CD4-positive, alpha-beta T cell (primary cell): ENCODE measurements around the gene MYRFL. TPM values are rescaled to one million over a fixed set of nuclear protein-coding genes. Genes with fewer than 3 reads are reported as not detected.

Experiments used
- ATAC-seq: fragments of 200-7000 bp; cut with Tn5 transposase; one replicate; pipeline ENCODE4 v1.10.0; 2022; ENCODE audit warnings: mild to moderate bottlenecking; ENCODE audit not compliant: poor library complexity
- CTCF ChIA-PET: fragments of 350-600 bp; sonication (Branson Sonifier 250); formaldehyde crosslinking; loops from one replicate; lab custom pipeline; 2021; ENCODE audit warnings: antibody characterized with exemption, inconsistent platforms; lab: Charles Lee
- POLR2A ChIA-PET: fragments of 350-600 bp; sonication (Branson Sonifier 250); formaldehyde crosslinking; loops from one replicate; lab custom pipeline; 2021; ENCODE audit warnings: antibody characterized with exemption, inconsistent platforms; lab: Charles Lee
- DNase-seq, 14 experiments: peaks; one replicate each; pipeline ENCODE4 v3.0.0-alpha.2; 2013 to 2020; ENCODE audit warnings: mixed read lengths in 2 of 14
- H3K27ac ChIP-seq, 2 donors: one replicate each; pipeline versions ENCODE4 v1.5.1 to v1.7.0; 2013; ENCODE audit warnings: low read length in 2 of 2, low read depth in 1 of 2, mild to moderate bottlenecking in 1 of 2
- H3K27me3 ChIP-seq, 2 experiments: 1 replicate in 1 of 2; 2 replicates in 1 of 2; pipeline versions ENCODE4 v1.6.1 to v1.7.0; 2013; ENCODE audit warnings: low read length in 2 of 2, control low read depth in 1 of 2, mild to moderate bottlenecking in 1 of 2, moderate library complexity in 1 of 2; ENCODE audit not compliant: insufficient read depth in 2 of 2, control insufficient read depth in 1 of 2
- H3K36me3 ChIP-seq: one replicate; pipeline ENCODE4 v1.6.1; 2013; ENCODE audit warnings: low read length, control low read depth; ENCODE audit not compliant: insufficient read depth
- H3K4me1 ChIP-seq: one replicate; pipeline ENCODE4 v1.6.1; 2013; ENCODE audit warnings: low read length, control low read depth; ENCODE audit not compliant: insufficient read depth
- H3K4me3 ChIP-seq: one replicate; pipeline ENCODE4 v1.5.1; 2013; ENCODE audit warnings: mild to moderate bottlenecking, low read length, moderate library complexity
- H3K9me3 ChIP-seq, 2 experiments: 1 replicate in 1 of 2; 2 replicates in 1 of 2; pipeline versions ENCODE4 v1.6.1 to v1.7.0; 2013; ENCODE audit warnings: low read length in 2 of 2, mild to moderate bottlenecking in 2 of 2, control low read depth in 1 of 2, moderate library complexity in 1 of 2; ENCODE audit not compliant: control insufficient read depth in 1 of 2, insufficient read depth in 1 of 2
- H3K27ac Mint-ChIP-seq: one replicate; pipeline ENCODE4 v1.8.0; 2020; ENCODE audit warnings: mixed read lengths
- H3K27me3 Mint-ChIP-seq: one replicate; pipeline ENCODE4 v1.8.0; 2021; ENCODE audit warnings: mixed read lengths
- H3K36me3 Mint-ChIP-seq: one replicate; pipeline ENCODE4 v1.8.0; 2021; ENCODE audit warnings: low read depth, mixed read lengths
- H3K4me1 Mint-ChIP-seq: one replicate; pipeline ENCODE4 v1.8.0; 2021; ENCODE audit warnings: low read depth, mixed read lengths
- H3K4me3 Mint-ChIP-seq: one replicate; pipeline ENCODE4 v1.8.0; 2020; ENCODE audit warnings: mild to moderate bottlenecking, mixed read lengths
- H3K9me3 Mint-ChIP-seq: one replicate; pipeline ENCODE4 v1.8.0; 2020; ENCODE audit warnings: mixed read lengths
- CTCF ChIP-seq: fragments of 200-600 bp; IDR thresholded peaks from one replicate; pipeline ENCODE4 v1.8.0; 2022; ENCODE audit warnings: antibody characterized with exemption, mild to moderate bottlenecking
- intact Hi-C, 2 experiments: fragments of 100-400 bp; cut with DNase I in 1 of 2; cut with micrococcal nuclease in 1 of 2; formaldehyde crosslinking; loops; one replicate each; pipeline versions ENCODE4 v1.15.1 to v1.9.0; 2023 to 2025; cut with DNase I, micrococcal nuclease
- total RNA-seq, 174 experiments: library from RNA in 2 of 174; stranded (reverse) in 2 of 174; gene quantifications; one replicate each; pipeline ENCODE4 v1.2.3 and lab custom pipeline; 2021 to 2026

MYRFL gene
- total RNA-seq, 2 experiments from 2014 or later = not detected

- Histone ChIP-seq H3K27ac (no peak overlapping the region), H3K4me3 (no peak overlapping the region), H3K9me3 (no peaks in the 10 kb centered on the region), H3K4me1 (no peaks in the 10 kb centered on the region), H3K36me3 (no peaks in the 10 kb centered on the region), H3K27me3 (peaks cover 0 to 8% of the 10 kb centered on the region in 2 experiments)
- Mint-ChIP-seq H3K9me3 (no peaks in the 10 kb centered on the region), H3K4me3 (no peak overlapping the region), H3K27ac (no peak overlapping the region), H3K27me3 (peaks cover 14% of the 10 kb centered on the region), H3K4me1 (no peaks in the 10 kb centered on the region), H3K36me3 (peaks cover 4% of the 10 kb centered on the region)
- ChIA-PET POLR2A (no interaction called here), CTCF (no interaction called here)
- intact Hi-C loops = no loop called here
- DNase-seq (no peak), ATAC-seq (no peak)
- no peak for TF ChIP-seq CTCF
Observed at GRCh38 chr12:69821456-69822159, 3.4 kb upstream of the MYRFL start.

- Histone ChIP-seq H3K4me3 (no peak overlapping the region), H3K27ac (no peak overlapping the region), H3K9me3 (no peaks in the 10 kb centered on the region), H3K4me1 (no peaks in the 10 kb centered on the region), H3K27me3 (peaks cover 0 to 12% of the 10 kb centered on the region in 2 experiments), H3K36me3 (no peaks in the 10 kb centered on the region)
- H3K36me3 Mint-ChIP-seq = no peaks in the 10 kb centered on the region
- H3K4me3 Mint-ChIP-seq = no peak overlapping the region
- no peak overlapping the region for H3K27ac Mint-ChIP-seq
- intact Hi-C loops = no loop called here
- peaks cover 14% of the 10 kb centered on the region for H3K27me3 Mint-ChIP-seq
- CTCF ChIA-PET = no interaction called here
- no peak for DNase-seq
- no peak for ATAC-seq
- H3K9me3 Mint-ChIP-seq = no peaks in the 10 kb centered on the region
- TF ChIP-seq CTCF = no peak
- no peaks in the 10 kb centered on the region for H3K4me1 Mint-ChIP-seq
- POLR2A ChIA-PET = interaction anchor here (0.6 kb wide), 1 partner anchor 37 kb away, joined by 3 read pairs; no protein-coding TSS in a partner anchor
Observed at GRCh38 chr12:69822201-69822860, 2.7 kb upstream of the MYRFL start.

- Mint-ChIP-seq H3K4me3 (no peak overlapping the region), H3K4me1 (no peaks in the 10 kb centered on the region), H3K27ac (no peak overlapping the region), H3K27me3 (peaks cover 14% of the 10 kb centered on the region), H3K36me3 (no peaks in the 10 kb centered on the region), H3K9me3 (no peaks in the 10 kb centered on the region)
- Histone ChIP-seq H3K4me1 (no peaks in the 10 kb centered on the region), H3K27ac (no peak overlapping the region), H3K27me3 (peaks cover 0 to 15% of the 10 kb centered on the region in 2 experiments), H3K4me3 (no peak overlapping the region), H3K36me3 (no peaks in the 10 kb centered on the region), H3K9me3 (no peaks in the 10 kb centered on the region)
- intact Hi-C loops = no loop called here
- POLR2A ChIA-PET = no interaction called here
- ATAC-seq = no peak
- DNase-seq = no peak
- CTCF ChIA-PET = no interaction called here
- no peak for TF ChIP-seq CTCF
Observed at GRCh38 chr12:69824028-69824427, 999 bp upstream of the MYRFL start.
